Calu3 (cell line): ENCODE data around the gene PCDHB6. TPM values are rescaled to one million over a fixed set of nuclear protein-coding genes. Genes with fewer than 3 reads are reported as not detected.
"Not testable (repeated sequence)": the region's sequence is repeated elsewhere in the genome, so short reads cannot be mapped to it uniquely, and the experiment has no call there.

Experiments used
- BruUV-seq: library from RNA; stranded (reverse); fragments of 400-500 nt; replicated peaks from 2 replicates; lab custom pipeline; 2021; lab: Mats Ljungman, UMichigan
- CTCF ChIA-PET: fragments of 300-600 bp; sonication (Branson Sonifier 250); formaldehyde crosslinking; loops from one replicate; lab custom pipeline; 2022; ENCODE audit warnings: antibody characterized with exemption; lab: Charles Lee
- DNase-seq: peaks from one replicate; pipeline ENCODE4 v3.0.0; 2022
- H3K27ac Mint-ChIP-seq: one replicate; pipeline ENCODE4 v1.8.0; 2022; ENCODE audit warnings: mixed read lengths; ENCODE audit not compliant: unreplicated experiment
- H3K27me3 Mint-ChIP-seq: one replicate; pipeline ENCODE4 v1.8.0; 2022; ENCODE audit warnings: mixed read lengths; ENCODE audit not compliant: unreplicated experiment
- H3K36me3 Mint-ChIP-seq: one replicate; pipeline ENCODE4 v1.8.0; 2022; ENCODE audit warnings: mild to moderate bottlenecking, moderate library complexity, mixed read lengths; ENCODE audit not compliant: insufficient read depth, unreplicated experiment
- H3K4me1 Mint-ChIP-seq: one replicate; pipeline ENCODE4 v1.8.0; 2022; ENCODE audit warnings: mild to moderate bottlenecking, low read depth, mixed read lengths; ENCODE audit not compliant: unreplicated experiment
- H3K4me3 Mint-ChIP-seq: one replicate; pipeline ENCODE4 v1.8.0; 2022; ENCODE audit warnings: mild to moderate bottlenecking, low read depth, moderate library complexity, mixed read lengths; ENCODE audit not compliant: unreplicated experiment
- H3K9me3 Mint-ChIP-seq: one replicate; pipeline ENCODE4 v1.8.0; 2022; ENCODE audit warnings: low read depth, mixed read lengths; ENCODE audit not compliant: unreplicated experiment
- CTCF ChIP-seq: fragments of 200-600 bp; IDR thresholded peaks from one replicate; pipeline ENCODE4 v1.8.0; 2022; ENCODE audit warnings: antibody characterized with exemption; ENCODE audit not compliant: unreplicated experiment
- intact Hi-C: fragments of 100-400 bp; cut with micrococcal nuclease; formaldehyde crosslinking; loops from one replicate; pipeline ENCODE4 v1.10.0; 2022; ENCODE audit not compliant: unreplicated experiment
- total RNA-seq: library from RNA; stranded (reverse); gene quantifications from 2 replicates; pipeline ENCODE4 v1.2.3, GENCODE V29; 2022

PCDHB6 gene
- total RNA-seq, 1 experiment from 2014 or later, result not detected

- TF ChIP-seq CTCF, result no peak
- H3K4me3 Mint-ChIP-seq, result no peak overlapping the region
- H3K4me1 Mint-ChIP-seq, result no peaks in the 10 kb centered on the region
- H3K27me3 Mint-ChIP-seq, result no peaks in the 10 kb centered on the region
- intact Hi-C loops, result no loop called here
- no peak for DNase-seq
- CTCF ChIA-PET, result no interaction called here
- H3K9me3 Mint-ChIP-seq, result peaks cover 20% of the 10 kb centered on the region
- no TSS peak for BruUV-seq
- no peaks in the 10 kb centered on the region for H3K36me3 Mint-ChIP-seq
- no peak overlapping the region for H3K27ac Mint-ChIP-seq
Measured at GRCh38 chr5:141180313-141180712, 30.5 kb downstream of the PCDHB6 start.

GRCh38 chr5:141182248-141182647, 32.4 kb downstream of the PCDHB6 start, which contains the start of gene PCDHB16:
PCDHB16 (plus strand) TSS chr5:141182387; CDS start chr5:141182560, 173 bp downstream.
- intact Hi-C loops, result no loop called here
- CTCF ChIA-PET, result interaction anchor here (1.0 kb wide), 1 partner anchor 382 kb away, joined by 3 read pairs; no protein-coding TSS in a partner anchor
- Mint-ChIP-seq H3K4me3 (no peak within 1 kb of the TSS), H3K9me3 (peaks cover 25% of the 10 kb centered on the region), H3K27ac (no peak within 1 kb of the TSS), H3K36me3 (no peaks in the 10 kb centered on the region), H3K4me1 (no peaks in the 10 kb centered on the region), H3K27me3 (no peaks in the 10 kb centered on the region)
- TF ChIP-seq CTCF, result no peak
- no TSS peak for BruUV-seq
- no peak for DNase-seq

- H3K4me3 Mint-ChIP-seq, intact Hi-C loops, BruUV-seq: not testable (repeated sequence)
Measured at GRCh38 chr5:141184117-141184855, 34.4 kb downstream of the PCDHB6 start.

GRCh38 chr5:141186897-141187512, 37.1 kb downstream of the PCDHB6 start, which contains the start of gene PCDHB9:
PCDHB9 (plus strand) TSS chr5:141187161; CDS start chr5:141187319, 158 bp downstream.
- CTCF ChIA-PET, result interaction anchor here (0.6 to 1.3 kb wide), 4 partner anchors 22 to 377 kb away, joined by 3 to 6 read pairs (median 4); partner anchors contain the start of genes PCDHB12 and PCDHB14
- intact Hi-C loops, result no loop called here
- BruUV-seq, result TSS peak; percentile 82
- peak; percentile 24 for TF ChIP-seq CTCF
- peak; percentile 66 for DNase-seq
- no peaks in the 10 kb centered on the region for H3K27me3 Mint-ChIP-seq
- H3K36me3 Mint-ChIP-seq, result no peaks in the 10 kb centered on the region
- H3K9me3 Mint-ChIP-seq, result peaks cover 28% of the 10 kb centered on the region
- no peaks in the 10 kb centered on the region for H3K4me1 Mint-ChIP-seq
- no peak within 1 kb of the TSS for H3K27ac Mint-ChIP-seq
- peak within 1 kb of the TSS; percentile 53 for H3K4me3 Mint-ChIP-seq

More at GRCh38 chr5:141184117-141184855, 34.4 kb downstream of the PCDHB6 start:
- DNase-seq, H3K36me3 Mint-ChIP-seq, CTCF ChIA-PET, H3K27me3 Mint-ChIP-seq, H3K4me1 Mint-ChIP-seq, H3K27ac Mint-ChIP-seq: not testable (repeated sequence)
- H3K9me3 Mint-ChIP-seq, result peaks cover 31% of the 10 kb centered on the region

- H3K9me3 Mint-ChIP-seq, result peaks cover 25% of the 10 kb centered on the region
- H3K36me3 Mint-ChIP-seq, intact Hi-C loops, H3K27me3 Mint-ChIP-seq, DNase-seq, H3K4me1 Mint-ChIP-seq, BruUV-seq, CTCF ChIA-PET, H3K27ac Mint-ChIP-seq, H3K4me3 Mint-ChIP-seq: not testable (repeated sequence)
Measured at GRCh38 chr5:141188682-141189081, 38.8 kb downstream of the PCDHB6 start.

- H3K4me3 Mint-ChIP-seq, H3K4me1 Mint-ChIP-seq, DNase-seq, H3K27me3 Mint-ChIP-seq, intact Hi-C loops, H3K36me3 Mint-ChIP-seq, H3K27ac Mint-ChIP-seq, CTCF ChIA-PET, BruUV-seq: not testable (repeated sequence)
- peaks cover 25% of the 10 kb centered on the region for H3K9me3 Mint-ChIP-seq
Measured at GRCh38 chr5:141189131-141189530, 39.3 kb downstream of the PCDHB6 start.
